KMS-11 (cell line): ENCODE data around the gene SCAI.

Experiments used
- H2AFZ ChIP-seq: fragments of 200-600 bp; sonication (generic); 2 replicates; pipeline ENCODE4 v1.6.1; 2016; ENCODE audit warnings: antibody characterized with exemption, mixed run types, low read depth
- H3K27ac ChIP-seq: fragments of 200-600 bp; sonication (generic); 2 replicates; pipeline ENCODE4 v1.6.1; 2016; ENCODE audit warnings: mild to moderate bottlenecking, mixed run types
- H3K27me3 ChIP-seq: fragments of 200-600 bp; sonication (generic); 2 replicates; pipeline ENCODE4 v1.6.1; 2017; ENCODE audit warnings: mild to moderate bottlenecking, low read depth, mixed run types, moderate library complexity; ENCODE audit not compliant: insufficient read depth
- H3K36me3 ChIP-seq: fragments of 200-600 bp; sonication (generic); 2 replicates; pipeline ENCODE4 v1.6.1; 2017; ENCODE audit warnings: mild to moderate bottlenecking, mixed run types; ENCODE audit not compliant: insufficient read depth
- H3K4me1 ChIP-seq: fragments of 200-600 bp; sonication (generic); 2 replicates; pipeline ENCODE4 v1.6.1; 2016; ENCODE audit warnings: mild to moderate bottlenecking, low read depth, mixed run types; ENCODE audit not compliant: poor library complexity, severe bottlenecking
- H3K4me2 ChIP-seq: fragments of 200-600 bp; sonication (generic); 2 replicates; pipeline ENCODE4 v1.7.0; 2016; ENCODE audit warnings: mild to moderate bottlenecking, mixed run types
- H3K4me3 ChIP-seq: fragments of 200-600 bp; sonication (generic); IDR thresholded peaks from 2 replicates; pipeline ENCODE4 v1.6.1; 2017; ENCODE audit warnings: low read depth, low read length, mixed read lengths; ENCODE audit not compliant: insufficient read depth
- H3K79me2 ChIP-seq: fragments of 200-600 bp; sonication (generic); 2 replicates; pipeline ENCODE4 v1.6.1; 2016; ENCODE audit warnings: low read depth, mixed run types; ENCODE audit not compliant: insufficient read depth
- H3K9ac ChIP-seq: fragments of 200-600 bp; sonication (generic); 2 replicates; pipeline ENCODE4 v1.6.1; 2016; ENCODE audit warnings: mild to moderate bottlenecking, mixed run types
- H4K20me1 ChIP-seq: fragments of 200-600 bp; sonication (generic); 2 replicates; pipeline ENCODE4 v1.6.1; 2016; ENCODE audit warnings: mild to moderate bottlenecking, mixed run types; ENCODE audit not compliant: insufficient read depth
- TF ChIP-seq, protein P1 (sequence below): fragments of 200-600 bp; sonication (generic); conservative IDR thresholded peaks from 2 replicates; pipeline ENCODE4 v1.6.1; 2017; ENCODE audit warnings: low read depth, mild to moderate bottlenecking, antibody characterized with exemption, low read length, moderate library complexity, mixed read lengths

The SCAI gene

DNA sequence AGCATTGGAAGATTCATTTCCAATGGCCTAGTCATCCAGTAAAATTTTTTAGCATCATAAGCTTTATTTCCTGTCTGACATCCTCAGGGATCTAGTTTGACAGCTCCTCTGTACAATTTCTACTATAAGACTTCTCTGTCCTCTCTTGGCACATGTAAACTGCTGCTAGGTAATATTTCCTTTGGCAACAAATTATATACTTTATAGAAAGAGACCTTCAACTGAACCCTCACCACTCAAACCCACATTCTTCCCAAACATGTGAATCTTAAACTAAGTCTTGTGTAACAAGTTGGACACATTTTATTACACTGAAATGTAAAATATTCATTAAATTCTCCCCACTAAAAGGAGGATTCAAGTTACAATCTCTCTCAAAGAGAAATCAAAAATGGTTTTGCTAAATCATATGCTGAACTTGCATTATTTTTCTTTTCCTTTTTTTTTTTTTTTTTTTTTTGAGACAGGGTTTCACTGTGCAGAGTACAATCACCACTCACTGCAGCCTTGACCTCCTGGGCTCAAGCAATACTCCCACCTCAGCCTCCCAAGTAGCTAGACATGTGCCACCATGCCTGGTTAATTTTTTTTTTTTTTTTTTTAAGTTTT lies 36.9 kb downstream of the SCAI start:
- Histone ChIP-seq H3K9ac (no peak overlapping the region), H2AFZ (no peak overlapping the region), H3K27me3 (no peaks in the 10 kb centered on the region), H4K20me1 (no peaks in the 10 kb centered on the region), H3K4me2 (no peak overlapping the region), H3K4me1 (no peaks in the 10 kb centered on the region), H3K4me3 (no peak overlapping the region), H3K27ac (no peak overlapping the region), H3K79me2 (no peaks in the 10 kb centered on the region), H3K36me3 (no peaks in the 10 kb centered on the region)
- TF ChIP-seq, protein P1, sequence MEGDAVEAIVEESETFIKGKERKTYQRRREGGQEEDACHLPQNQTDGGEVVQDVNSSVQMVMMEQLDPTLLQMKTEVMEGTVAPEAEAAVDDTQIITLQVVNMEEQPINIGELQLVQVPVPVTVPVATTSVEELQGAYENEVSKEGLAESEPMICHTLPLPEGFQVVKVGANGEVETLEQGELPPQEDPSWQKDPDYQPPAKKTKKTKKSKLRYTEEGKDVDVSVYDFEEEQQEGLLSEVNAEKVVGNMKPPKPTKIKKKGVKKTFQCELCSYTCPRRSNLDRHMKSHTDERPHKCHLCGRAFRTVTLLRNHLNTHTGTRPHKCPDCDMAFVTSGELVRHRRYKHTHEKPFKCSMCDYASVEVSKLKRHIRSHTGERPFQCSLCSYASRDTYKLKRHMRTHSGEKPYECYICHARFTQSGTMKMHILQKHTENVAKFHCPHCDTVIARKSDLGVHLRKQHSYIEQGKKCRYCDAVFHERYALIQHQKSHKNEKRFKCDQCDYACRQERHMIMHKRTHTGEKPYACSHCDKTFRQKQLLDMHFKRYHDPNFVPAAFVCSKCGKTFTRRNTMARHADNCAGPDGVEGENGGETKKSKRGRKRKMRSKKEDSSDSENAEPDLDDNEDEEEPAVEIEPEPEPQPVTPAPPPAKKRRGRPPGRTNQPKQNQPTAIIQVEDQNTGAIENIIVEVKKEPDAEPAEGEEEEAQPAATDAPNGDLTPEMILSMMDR = no peak

DNA sequence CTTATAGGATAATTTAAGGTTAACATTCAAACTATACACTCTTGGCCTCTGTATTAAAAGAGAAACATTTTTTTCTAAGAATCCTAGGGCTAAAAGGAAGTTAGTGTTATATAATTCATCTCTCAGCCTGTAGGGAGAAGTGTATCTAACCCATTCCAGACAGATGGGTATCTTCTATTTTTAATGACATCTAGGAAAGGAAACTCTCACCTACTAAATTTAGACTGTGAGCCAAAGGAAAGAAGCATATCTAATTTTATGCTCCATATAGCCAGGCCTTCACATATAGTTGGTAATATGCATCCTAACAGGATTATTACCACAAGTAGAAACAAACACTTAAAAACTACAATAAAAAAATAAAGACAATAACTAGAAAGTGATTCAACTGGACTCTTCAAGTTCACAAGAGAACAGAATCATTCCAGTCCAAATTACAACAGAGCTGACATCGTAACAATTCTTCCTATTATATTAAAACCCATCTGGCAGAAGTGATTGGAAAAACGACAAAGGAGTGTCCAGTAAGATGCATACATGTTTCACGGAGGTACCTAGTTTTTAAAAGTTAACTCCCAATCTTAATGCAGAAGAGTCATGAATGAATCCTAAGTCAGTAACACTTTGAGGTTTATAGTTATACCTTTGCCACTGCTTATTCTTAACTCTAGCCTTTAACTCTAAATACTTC lies 39.4 kb downstream of the SCAI start:
- H3K27ac ChIP-seq = no peak overlapping the region

DNA sequence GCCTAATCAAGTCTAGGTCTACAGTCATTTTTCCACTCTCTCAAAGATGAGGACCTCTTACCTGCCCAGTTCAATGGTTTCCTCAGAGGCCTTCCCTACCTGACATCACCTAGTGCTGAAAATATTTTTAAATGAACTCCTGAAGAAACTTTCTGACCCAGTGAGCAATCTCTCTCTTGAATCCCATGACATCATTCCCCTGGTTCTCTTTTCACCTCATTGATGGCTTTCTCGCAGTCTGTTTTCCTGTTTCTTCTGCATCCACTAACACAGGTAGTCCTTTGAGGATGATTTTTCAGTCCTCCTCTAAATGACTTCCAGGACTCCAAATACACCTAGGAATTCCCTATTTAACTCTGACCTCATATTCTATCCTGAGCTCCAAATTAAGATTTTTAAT lies 40.3 kb downstream of the SCAI start:
- no peak overlapping the region for H3K4me3 ChIP-seq
- no peak overlapping the region for H2AFZ ChIP-seq
- no peak overlapping the region for H3K4me2 ChIP-seq
- no peaks in the 10 kb centered on the region for H3K36me3 ChIP-seq
- H3K79me2 ChIP-seq = no peaks in the 10 kb centered on the region
- H4K20me1 ChIP-seq = no peaks in the 10 kb centered on the region
- no peaks in the 10 kb centered on the region for H3K4me1 ChIP-seq
- H3K9ac ChIP-seq = no peak overlapping the region
- H3K27me3 ChIP-seq = no peaks in the 10 kb centered on the region
- TF ChIP-seq, protein P1 = no peak
- H3K27ac ChIP-seq = no peak overlapping the region

More for the DNA sequence above, 39.4 kb downstream of the SCAI start:
- TF ChIP-seq, protein P1 = no peak
- no peaks in the 10 kb centered on the region for H3K27me3 ChIP-seq
- no peak overlapping the region for H3K4me2 ChIP-seq
- no peaks in the 10 kb centered on the region for H3K4me1 ChIP-seq
- H2AFZ ChIP-seq = no peak overlapping the region
- H3K36me3 ChIP-seq = no peaks in the 10 kb centered on the region
- H3K9ac ChIP-seq = no peak overlapping the region
- no peak overlapping the region for H3K4me3 ChIP-seq
- H4K20me1 ChIP-seq = no peaks in the 10 kb centered on the region
- no peaks in the 10 kb centered on the region for H3K79me2 ChIP-seq

DNA sequence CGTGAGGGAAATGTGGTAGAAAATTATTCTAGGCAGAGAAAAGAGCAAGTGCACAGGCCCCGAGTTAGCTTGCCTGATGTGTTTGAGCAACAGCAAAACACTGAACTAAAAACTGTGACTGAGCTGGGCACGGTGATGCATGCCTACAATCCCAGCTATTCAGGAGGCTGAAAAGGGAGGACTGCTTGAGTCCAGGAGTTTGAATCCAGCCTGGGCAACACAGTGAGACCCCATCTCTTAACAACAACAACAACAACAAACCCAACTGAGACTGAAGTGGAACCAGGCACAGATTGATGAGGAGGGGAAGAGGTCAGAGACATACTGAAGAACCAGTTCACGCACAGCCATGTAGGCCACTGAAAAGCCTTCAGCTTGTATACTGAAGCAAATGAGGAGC lies 42.5 kb downstream of the SCAI start:
- Histone ChIP-seq H3K36me3 (no peaks in the 10 kb centered on the region), H4K20me1 (no peaks in the 10 kb centered on the region), H3K79me2 (no peaks in the 10 kb centered on the region)

More for the DNA sequence above, 42.5 kb downstream of the SCAI start:
- TF ChIP-seq, protein P1 = no peak
- no peak overlapping the region for H3K4me3 ChIP-seq
- H3K4me1 ChIP-seq = no peaks in the 10 kb centered on the region
- H3K4me2 ChIP-seq = no peak overlapping the region
- no peak overlapping the region for H3K9ac ChIP-seq
- no peak overlapping the region for H3K27ac ChIP-seq
- H2AFZ ChIP-seq = no peak overlapping the region
- H3K27me3 ChIP-seq = no peaks in the 10 kb centered on the region
